ENCODE data around the gene TSHZ2.

DNA sequence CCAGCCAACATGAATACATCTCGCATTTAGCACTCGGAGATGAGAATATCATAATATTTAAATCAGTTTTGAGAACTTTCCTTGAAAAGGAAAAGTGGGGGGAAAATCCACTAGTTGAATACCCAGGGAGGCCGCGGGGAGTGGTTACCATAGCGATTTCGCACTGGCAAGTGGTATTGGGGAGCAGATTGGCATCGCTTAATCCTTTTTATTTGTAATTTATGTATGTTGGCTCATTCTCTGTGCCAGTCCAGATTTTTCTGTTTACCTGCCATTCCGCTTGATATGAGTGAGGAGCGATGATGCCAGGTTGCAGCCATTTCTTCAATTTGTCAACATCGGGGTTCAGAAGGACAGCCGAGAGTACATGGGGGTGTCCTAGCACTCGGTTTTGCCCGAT lies 329.7 kb downstream of the TSHZ2 start:
- TF ChIP-seq, protein P1, sequence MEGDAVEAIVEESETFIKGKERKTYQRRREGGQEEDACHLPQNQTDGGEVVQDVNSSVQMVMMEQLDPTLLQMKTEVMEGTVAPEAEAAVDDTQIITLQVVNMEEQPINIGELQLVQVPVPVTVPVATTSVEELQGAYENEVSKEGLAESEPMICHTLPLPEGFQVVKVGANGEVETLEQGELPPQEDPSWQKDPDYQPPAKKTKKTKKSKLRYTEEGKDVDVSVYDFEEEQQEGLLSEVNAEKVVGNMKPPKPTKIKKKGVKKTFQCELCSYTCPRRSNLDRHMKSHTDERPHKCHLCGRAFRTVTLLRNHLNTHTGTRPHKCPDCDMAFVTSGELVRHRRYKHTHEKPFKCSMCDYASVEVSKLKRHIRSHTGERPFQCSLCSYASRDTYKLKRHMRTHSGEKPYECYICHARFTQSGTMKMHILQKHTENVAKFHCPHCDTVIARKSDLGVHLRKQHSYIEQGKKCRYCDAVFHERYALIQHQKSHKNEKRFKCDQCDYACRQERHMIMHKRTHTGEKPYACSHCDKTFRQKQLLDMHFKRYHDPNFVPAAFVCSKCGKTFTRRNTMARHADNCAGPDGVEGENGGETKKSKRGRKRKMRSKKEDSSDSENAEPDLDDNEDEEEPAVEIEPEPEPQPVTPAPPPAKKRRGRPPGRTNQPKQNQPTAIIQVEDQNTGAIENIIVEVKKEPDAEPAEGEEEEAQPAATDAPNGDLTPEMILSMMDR (IDR thresholded peaks at IDR 0.05): no peak
- TF ChIP-seq EZH2 (IDR thresholded peaks at IDR 0.05; ENCODE audit: borderline replicate concordance, insufficient read depth, low read depth, low read length, poor library complexity, severe bottlenecking): no peak
